ENCODE data around the gene SLAMF6.

GRCh38 chr1:160449494-160449893 is 73.6 kb downstream of the SLAMF6 start:
- TF ChIP-seq CTCF (IDR thresholded peaks at IDR 0.05) (no peak), POLR2A (IDR thresholded peaks at IDR 0.05) (no peak), POLR2AphosphoS5 (IDR thresholded peaks at IDR 0.05) (no peak)
